ENCODE results near the gene XCL1. TPM values are rescaled to one million over a fixed set of nuclear protein-coding genes. Genes with fewer than 3 reads are reported as not detected.

XCL1 gene
- total RNA-seq, 4 donors from 2014 or later = 0.55 to 0.58 TPM; not detected in 2

DNA sequence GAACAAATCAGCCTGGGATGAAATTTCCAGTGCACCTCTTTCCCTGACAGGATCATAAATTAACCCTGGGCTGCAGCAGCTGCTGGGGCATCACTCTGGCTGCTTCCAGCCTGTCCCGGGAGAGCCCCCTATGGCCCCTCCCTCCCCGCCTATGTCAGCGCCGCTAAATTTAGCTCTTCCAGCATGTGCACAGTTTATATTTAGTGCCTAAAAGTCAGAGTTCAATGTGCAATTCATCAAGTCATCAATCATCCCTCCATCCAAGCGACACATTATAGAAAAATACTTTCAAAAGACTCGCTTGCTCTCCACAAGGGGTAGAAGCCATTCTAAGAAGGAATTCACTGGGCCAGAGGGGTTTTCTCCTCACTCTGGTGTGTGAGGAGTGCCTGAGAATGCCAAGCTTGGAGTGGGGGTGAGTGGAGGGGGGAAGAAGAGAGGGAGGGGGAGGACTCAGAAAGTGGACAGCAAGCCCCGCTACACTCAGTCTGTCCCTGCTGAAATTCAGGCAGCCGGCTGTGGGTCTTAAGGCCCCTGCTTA is 37.4 kb downstream of the XCL1 start:
- Histone ChIP-seq H3K4me3 (no peak overlapping the region), H3K27ac (peak overlapping the region; percentile 69 to 76), H3K9me3 (no peaks in the 10 kb centered on the region), H3K4me1 (peaks cover 8 to 27% of the 10 kb centered on the region in 2 donors), H3K36me3 (no peaks in the 10 kb centered on the region), H3K27me3 (no peaks in the 10 kb centered on the region)
- TF ChIP-seq, protein P1, sequence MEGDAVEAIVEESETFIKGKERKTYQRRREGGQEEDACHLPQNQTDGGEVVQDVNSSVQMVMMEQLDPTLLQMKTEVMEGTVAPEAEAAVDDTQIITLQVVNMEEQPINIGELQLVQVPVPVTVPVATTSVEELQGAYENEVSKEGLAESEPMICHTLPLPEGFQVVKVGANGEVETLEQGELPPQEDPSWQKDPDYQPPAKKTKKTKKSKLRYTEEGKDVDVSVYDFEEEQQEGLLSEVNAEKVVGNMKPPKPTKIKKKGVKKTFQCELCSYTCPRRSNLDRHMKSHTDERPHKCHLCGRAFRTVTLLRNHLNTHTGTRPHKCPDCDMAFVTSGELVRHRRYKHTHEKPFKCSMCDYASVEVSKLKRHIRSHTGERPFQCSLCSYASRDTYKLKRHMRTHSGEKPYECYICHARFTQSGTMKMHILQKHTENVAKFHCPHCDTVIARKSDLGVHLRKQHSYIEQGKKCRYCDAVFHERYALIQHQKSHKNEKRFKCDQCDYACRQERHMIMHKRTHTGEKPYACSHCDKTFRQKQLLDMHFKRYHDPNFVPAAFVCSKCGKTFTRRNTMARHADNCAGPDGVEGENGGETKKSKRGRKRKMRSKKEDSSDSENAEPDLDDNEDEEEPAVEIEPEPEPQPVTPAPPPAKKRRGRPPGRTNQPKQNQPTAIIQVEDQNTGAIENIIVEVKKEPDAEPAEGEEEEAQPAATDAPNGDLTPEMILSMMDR (IDR thresholded peaks at IDR 0.05) = no peak
- no peak for TF ChIP-seq POLR2A (IDR thresholded peaks at IDR 0.05)
- intact Hi-C loops (cut with DNase I; ENCODE audit: low total_unique reads) = no loop called here
- peak; percentile 76 to 78 for DNase-seq

DNA sequence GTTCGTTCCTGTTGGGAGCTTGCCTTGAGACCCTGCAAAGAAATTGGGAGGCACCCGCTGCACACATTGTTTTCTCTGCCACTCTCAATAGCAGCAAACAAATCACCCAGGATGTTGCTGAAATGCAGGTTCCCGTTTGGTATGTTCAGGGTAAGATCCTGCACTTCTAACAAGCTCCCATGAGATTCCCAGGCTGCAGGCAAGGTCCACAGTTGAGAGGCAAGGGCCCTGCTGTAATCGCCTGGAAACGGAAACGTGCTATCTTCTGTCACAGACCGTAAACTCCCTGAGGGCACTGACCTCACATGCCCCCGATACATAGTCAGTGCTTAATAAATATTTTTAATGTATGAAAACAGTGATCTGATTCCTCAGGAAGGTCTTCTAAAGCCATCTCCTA is 37.8 kb downstream of the XCL1 start:
- intact Hi-C loops (cut with DNase I; ENCODE audit: low total_unique reads) = no loop called here
- TF ChIP-seq, protein P1 (IDR thresholded peaks at IDR 0.05) = no peak
- TF ChIP-seq POLR2A (IDR thresholded peaks at IDR 0.05) = no peak
- no peaks in the 10 kb centered on the region for H3K9me3 ChIP-seq
- peak overlapping the region; percentile 69 to 76 for H3K27ac ChIP-seq
- H3K4me1 ChIP-seq = peaks cover 4 to 27% of the 10 kb centered on the region in 2 donors
- no peak for DNase-seq
- no peaks in the 10 kb centered on the region for H3K36me3 ChIP-seq
- no peak overlapping the region for H3K4me3 ChIP-seq
- no peaks in the 10 kb centered on the region for H3K27me3 ChIP-seq

DNA sequence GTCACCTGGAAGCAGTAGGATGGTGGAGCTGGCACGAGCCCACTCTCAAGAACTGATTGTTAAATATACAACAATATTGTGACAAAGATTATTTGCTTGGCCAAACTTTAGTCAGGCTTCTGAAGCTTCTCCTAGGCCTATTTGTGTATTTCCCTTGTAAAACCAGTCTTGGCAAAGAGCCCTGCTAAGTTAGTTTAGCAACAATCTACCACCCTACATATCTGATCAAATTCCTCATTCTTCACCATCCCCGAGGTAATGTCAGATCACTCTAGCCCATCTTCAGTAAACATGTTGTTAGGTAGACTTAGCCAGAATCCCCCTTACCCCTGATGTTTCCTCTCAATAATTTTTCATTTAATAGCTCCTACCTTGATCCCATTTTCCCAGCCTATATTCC is 39.6 kb downstream of the XCL1 start:
- Histone ChIP-seq H3K4me1 (peaks cover 4 to 15% of the 10 kb centered on the region in 2 donors), H3K27me3 (no peaks in the 10 kb centered on the region), H3K27ac (no peak overlapping the region), H3K9me3 (no peaks in the 10 kb centered on the region), H3K36me3 (no peaks in the 10 kb centered on the region), H3K4me3 (no peak overlapping the region)
- no peak for DNase-seq
- intact Hi-C loops (cut with DNase I; ENCODE audit: low total_unique reads) = no loop called here
- TF ChIP-seq POLR2A (IDR thresholded peaks at IDR 0.05) = no peak
- TF ChIP-seq, protein P1 (IDR thresholded peaks at IDR 0.05) = no peak

DNA sequence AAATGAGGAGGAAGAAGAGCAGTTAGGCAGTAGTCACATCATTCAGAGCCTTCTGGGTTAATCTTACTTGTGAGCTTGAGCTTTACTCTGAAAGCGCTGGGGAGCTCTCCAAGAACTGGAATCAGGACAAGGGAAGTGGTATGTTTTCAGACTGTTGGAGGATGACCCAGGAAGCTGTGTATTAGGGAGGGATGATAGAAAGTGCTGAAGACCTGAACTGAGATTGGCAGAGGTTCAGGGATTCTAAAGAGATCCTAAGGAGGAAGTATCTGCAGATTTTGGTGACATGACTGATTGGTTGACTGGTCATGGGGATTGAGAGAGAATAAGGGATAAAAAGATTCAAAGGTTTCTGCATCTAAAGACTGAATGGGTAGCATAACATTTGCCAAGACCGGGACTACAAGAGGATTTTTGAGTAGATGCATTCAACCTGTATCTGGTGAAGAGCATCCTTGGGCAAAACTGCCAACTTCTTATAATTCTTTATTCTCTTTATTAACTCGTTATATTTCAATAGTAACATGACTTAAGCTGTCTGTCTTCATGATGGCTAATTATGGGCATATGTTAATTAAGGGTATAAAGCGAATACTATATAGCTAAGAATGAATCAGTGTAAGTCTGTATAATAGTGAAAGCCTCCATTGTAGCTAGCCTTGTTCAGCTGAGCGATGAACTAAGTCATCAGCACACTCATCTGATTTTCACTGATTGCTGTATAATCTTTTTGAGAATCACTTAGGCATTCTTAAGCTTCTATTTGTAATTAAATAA is 41.8 kb downstream of the XCL1 start:
- Histone ChIP-seq H3K27me3 (no peaks in the 10 kb centered on the region), H3K4me1 (peaks cover 4 to 13% of the 10 kb centered on the region in 2 donors), H3K9me3 (no peaks in the 10 kb centered on the region), H3K4me3 (no peak overlapping the region), H3K27ac (no peak overlapping the region), H3K36me3 (no peaks in the 10 kb centered on the region)
- intact Hi-C loops (cut with DNase I; ENCODE audit: low total_unique reads) = no loop called here
- DNase-seq = no peak
- TF ChIP-seq, protein P1 (IDR thresholded peaks at IDR 0.05) = no peak
- no peak for TF ChIP-seq POLR2A (IDR thresholded peaks at IDR 0.05)

GRCh38 chr1:168618886-168619285 is 42.5 kb downstream of the XCL1 start:
- intact Hi-C loops (cut with DNase I; ENCODE audit: low total_unique reads) = no loop called here
- TF ChIP-seq, protein P1 (IDR thresholded peaks at IDR 0.05) = no peak
- no peak for TF ChIP-seq POLR2A (IDR thresholded peaks at IDR 0.05)

More at GRCh38 chr1:168618886-168619285, 42.5 kb downstream of the XCL1 start:
- Histone ChIP-seq H3K27me3 (no peaks in the 10 kb centered on the region), H3K9me3 (no peaks in the 10 kb centered on the region), H3K36me3 (no peaks in the 10 kb centered on the region), H3K27ac (no peak overlapping the region), H3K4me3 (no peak overlapping the region), H3K4me1 (peaks cover 4 to 6% of the 10 kb centered on the region in 2 donors)
- DNase-seq = no peak
